Stimulated activated CD8-positive, alpha-beta memory T cell treated with anti-CD3 and anti-CD28 coated beads, Interleukin-2, amount 100 ng/mL, for 48 hours (primary cell): ENCODE data around the gene VAT1L.

Experiments used
- DNase-seq, 2 donors: peaks; one replicate each; pipeline ENCODE4 v3.0.0-alpha.2; 2020; ENCODE audit warnings: low read depth in 2 of 2

VAT1L gene, protein sequence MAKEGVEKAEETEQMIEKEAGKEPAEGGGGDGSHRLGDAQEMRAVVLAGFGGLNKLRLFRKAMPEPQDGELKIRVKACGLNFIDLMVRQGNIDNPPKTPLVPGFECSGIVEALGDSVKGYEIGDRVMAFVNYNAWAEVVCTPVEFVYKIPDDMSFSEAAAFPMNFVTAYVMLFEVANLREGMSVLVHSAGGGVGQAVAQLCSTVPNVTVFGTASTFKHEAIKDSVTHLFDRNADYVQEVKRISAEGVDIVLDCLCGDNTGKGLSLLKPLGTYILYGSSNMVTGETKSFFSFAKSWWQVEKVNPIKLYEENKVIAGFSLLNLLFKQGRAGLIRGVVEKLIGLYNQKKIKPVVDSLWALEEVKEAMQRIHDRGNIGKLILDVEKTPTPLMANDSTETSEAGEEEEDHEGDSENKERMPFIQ

DNA sequence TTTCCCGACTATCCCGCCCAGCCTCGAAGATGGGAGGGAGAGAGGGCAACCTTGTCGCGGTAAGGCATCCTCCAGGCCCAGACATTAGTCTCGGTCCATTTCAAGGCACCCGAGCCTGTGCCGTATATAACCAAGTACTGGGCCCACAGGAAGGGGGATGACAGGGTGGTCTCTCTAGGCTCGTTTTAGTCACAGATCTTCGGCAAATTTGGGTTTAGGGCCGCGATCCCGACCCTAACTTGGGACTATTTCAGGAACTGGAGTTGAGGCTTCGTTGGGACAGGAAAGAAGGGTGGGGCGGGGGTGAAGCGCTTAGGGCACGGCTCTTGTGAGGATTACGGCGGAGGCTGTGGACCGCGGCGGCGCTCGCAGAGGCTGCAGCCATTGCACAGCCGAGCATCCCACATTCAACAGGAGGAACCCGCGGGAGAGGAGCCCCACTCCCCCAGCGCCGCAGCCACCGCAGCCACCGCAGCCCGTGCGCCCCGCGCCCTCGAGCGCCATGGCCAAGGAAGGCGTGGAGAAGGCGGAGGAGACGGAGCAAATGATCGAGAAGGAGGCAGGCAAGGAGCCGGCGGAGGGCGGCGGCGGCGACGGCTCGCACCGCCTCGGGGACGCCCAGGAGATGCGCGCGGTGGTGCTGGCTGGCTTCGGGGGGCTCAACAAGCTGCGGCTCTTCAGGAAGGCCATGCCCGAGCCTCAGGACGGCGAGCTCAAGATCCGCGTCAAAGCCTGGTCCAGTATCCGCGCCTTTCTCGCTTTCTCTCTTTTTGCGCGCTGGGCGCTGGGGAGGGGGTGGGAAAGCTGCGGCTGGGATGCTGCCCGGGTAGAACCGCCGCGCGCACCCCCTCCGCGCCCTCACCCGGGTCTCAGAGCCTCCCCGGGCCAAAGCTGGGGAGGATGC is at the start of gene VAT1L:
Gene VAT1L (plus strand): TSS at position 384 of the 904 bp plus-strand sequence. CDS start 119 bp downstream, at position 503.
- DNase-seq = no peak

DNA sequence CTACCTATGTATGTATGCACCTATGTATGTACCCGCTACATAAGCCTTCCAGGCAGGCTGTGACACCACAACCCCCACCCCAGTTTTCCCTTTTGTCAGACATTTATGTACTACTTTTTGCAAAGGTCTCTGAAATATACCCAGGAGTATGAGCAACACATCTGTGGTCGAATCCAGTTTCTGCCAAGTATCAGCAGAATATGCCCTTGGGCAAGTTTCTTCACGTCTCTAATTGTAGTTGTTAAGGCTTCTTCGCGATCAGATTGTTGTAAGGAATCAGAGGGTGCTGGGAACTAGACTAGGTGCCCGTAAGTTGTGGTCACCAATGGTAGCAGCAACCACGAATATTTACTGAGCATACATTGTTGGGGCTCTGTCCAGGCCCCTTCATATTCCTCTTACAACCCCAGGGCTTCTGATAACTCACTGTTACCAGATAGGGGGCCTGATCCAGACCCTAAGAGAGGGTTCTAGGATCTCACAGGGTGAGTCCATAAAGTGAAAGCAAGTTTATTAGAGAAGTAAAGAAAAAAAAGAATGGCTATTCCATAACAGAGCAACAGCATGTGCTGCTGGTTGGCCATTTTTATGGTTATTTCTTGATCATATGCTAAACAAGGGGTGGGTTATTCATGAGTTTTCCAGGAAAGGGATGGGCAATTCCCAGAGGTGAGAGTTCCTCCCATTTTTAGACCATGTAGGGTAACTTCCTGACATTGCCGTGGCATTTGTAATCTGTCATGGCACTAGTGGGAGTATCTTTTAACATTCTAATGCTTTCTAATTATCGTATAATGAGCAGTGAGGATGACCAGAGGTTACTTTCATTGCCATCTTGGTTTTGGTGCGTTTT is 49.4 kb upstream of the VAT1L start:
- DNase-seq = no peak

- DNase-seq = no peak
These were observed 48.8 kb upstream of the VAT1L start for GRCh38 chr16:77739559-77739892.

GRCh38 chr16:77744141-77744540 is 44.2 kb upstream of the VAT1L start:
- DNase-seq = no peak

- no peak for DNase-seq
These were observed 42.4 kb upstream of the VAT1L start for GRCh38 chr16:77745972-77746371.

GRCh38 chr16:77748421-77749005 is 39.9 kb upstream of the VAT1L start:
- no peak for DNase-seq

DNA sequence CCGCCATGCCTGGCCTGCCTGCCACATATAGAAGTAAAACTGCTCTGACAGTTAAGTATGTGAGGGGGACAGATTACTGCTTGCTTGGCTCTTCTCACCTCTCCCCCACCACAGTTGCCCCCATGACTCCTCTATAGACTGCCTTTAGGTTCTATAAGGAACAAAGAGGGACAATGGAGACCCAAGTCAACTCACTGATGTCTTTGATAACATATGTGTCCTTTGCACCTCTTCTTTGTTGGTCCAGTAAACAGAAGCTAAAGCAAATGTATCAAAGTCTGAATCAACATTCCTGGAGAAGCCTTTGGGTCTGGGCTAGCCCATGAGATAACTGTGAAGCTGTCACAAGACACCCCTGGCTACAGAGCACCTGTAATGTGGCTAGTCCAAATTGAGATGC is 38.9 kb upstream of the VAT1L start:
- DNase-seq = no peak

DNA sequence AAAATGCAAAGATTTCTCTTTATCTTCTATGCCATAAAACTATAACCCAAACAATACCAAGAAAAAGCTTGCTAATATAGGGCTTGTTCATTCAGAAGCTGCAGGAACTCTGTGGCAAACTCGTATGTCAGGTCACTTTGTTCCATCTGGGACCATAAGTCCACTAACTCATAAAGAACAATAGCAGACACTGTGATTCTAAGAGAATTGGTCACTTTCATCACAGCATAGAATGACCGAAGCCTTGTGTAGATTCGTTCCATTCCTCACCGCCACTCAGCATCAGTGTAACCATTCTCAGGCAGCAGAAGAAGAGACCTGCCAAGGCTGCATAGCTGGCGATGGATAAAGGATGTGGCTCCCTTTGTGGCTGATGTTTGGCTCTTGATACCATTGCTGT is 30.3 kb upstream of the VAT1L start:
- no peak for DNase-seq

DNA sequence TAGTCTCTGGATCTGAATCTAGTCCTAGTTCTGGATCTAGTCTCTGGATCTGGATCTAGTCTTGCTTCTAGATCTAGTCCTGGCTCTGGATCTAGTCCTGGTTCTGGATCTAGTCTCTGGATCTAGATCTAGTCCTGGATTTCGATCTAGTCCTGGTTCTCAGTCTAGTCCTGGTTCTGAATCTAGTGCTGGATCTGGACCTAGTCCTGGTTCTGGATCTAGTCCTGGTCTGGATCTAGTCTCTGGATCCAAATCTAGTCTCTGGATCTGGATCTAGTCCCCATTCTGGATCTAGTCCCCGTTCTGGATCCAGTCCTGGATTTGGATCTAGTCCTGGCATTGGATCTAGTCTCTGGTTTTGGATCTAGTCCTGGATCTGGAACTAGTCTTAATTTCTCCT is 29.9 kb upstream of the VAT1L start:
- DNase-seq = no peak

GRCh38 chr16:77759201-77759600 is 29.2 kb upstream of the VAT1L start:
- no peak for DNase-seq

- no peak for DNase-seq
These were observed 28.5 kb upstream of the VAT1L start for GRCh38 chr16:77759821-77760220.

- DNase-seq = no peak
These were observed 27.6 kb upstream of the VAT1L start for GRCh38 chr16:77760800-77761199.

DNA sequence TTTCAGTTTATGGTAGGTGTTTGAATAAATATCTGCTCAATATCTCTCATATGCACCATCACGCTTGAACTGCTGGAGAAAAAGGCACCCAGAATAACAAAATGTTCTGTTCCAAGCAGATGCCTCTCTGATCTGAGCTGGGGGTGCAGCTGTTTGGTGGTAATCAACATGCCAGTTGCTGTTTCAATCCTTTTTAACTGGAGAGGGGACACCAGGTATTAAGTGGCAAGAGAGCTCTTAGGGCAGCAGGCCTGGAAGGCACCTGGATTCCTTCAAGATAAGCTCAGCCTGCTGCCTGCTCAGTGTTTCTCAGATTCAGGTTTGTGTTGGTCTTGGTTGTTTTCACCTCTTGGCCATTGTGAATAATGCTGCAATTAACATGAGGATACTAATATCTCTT is 27.2 kb upstream of the VAT1L start:
- DNase-seq = no peak

DNA sequence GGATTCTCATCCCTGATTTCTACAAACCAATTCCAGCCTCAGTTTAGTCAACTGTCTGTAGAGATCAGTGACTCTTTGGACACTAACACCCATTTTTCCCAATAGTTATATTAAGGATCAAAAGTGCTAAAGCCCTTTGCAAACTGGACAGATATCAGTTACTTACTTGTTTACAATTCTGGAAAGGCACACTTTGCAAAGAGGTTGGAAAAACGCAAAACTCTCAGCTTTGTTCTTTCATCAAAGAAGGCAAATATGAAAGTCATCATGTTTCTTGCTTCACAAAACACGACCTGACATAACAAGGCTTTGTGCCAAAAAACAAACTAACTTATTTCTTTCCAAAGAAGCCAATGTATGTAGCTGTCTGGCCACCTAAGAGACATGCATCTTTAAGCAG is 26.1 kb upstream of the VAT1L start:
- no peak for DNase-seq

DNA sequence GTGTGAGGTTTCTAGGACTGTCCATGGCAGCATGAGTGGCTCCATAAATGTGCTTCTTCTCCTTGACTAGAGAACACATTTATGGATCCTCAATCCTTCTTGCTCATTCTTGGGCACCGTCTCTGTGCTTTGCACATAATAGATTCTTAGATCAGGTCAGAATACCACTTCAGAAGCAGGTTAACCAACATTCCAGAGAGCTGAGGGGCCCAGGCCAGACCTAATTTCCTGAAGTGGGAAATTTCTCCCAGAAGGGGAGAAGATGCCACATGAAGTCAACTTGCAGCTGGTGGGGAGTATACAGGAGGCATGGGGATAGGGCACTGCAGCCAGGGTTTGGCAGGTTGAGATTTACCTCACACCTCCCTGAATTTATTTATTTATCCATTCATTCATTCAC is 24.4 kb upstream of the VAT1L start:
- no peak for DNase-seq

- DNase-seq = no peak
These were observed 21.2 kb upstream of the VAT1L start for GRCh38 chr16:77767211-77767610.

DNA sequence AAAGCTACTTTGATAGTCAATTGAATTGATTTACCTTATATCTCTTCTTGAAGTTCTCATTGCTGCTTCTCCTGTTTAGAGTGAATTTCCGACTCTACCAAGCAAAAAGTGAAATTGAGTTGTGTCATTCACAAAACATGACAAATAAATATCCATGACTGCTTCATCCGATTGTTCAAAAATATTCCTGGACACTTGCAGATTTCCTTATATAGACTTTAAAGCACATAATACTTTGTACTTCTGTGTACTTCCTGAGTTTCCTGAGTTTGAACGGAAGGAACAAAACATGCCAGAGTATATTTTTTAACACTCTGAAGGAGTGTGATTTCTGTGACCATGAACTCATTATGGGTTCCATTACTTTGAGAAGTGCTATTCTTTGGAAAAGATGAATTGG is 20.5 kb upstream of the VAT1L start:
- DNase-seq = no peak

GRCh38 chr16:77775911-77776909 is 12.2 kb upstream of the VAT1L start:
- DNase-seq = no peak

DNA sequence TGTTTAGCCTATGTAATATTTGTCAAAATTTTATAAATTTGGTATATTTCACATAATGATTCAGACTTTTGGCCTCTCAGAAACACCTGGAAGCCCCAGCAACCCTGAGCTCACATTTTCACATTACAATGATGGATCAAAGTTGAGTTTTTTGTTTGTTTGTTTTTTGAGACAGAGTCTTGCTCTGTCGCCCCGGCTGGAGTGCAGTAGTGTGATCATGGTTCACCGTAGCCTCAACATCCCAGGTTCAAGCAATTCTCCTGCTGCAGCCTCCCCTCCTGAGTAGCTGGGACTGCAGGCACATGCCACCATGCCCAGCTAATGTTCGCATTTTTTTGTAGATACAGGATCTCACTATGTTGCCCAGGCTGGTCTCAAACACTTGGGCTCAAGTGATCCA is 10.6 kb upstream of the VAT1L start:
- DNase-seq = no peak

DNA sequence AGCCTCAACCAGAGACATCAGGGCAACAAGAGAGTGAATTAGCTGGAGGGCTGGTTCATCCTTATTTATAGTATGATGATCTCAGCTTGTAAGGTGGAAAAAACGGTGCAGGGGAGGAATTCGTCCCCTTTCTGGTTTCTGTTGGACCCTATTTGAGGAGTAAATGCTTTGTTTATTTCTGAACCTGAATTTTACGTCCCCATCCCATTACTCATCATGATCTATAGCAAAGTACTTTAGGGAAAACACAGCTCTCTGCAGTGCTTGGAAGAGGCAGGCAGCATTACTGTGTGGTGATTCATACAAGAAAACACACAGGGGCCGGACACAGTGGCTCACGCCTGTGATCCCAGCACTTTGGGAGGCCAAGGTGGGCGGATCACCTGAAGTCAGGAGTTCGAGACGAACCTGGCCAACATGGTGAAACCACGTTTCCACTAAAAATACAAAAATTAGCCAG is 8.0 kb upstream of the VAT1L start:
- no peak for DNase-seq
